Bronchial epithelial cell (primary cell): ENCODE data around the gene CHCHD6. TPM values are rescaled to one million over a fixed set of nuclear protein-coding genes. Genes with fewer than 3 reads are reported as not detected.

ENCODE experiments used
- DNase-seq: peaks from one replicate; pipeline ENCODE4 v3.0.0-alpha.2; 2010; ENCODE audit warnings: low read depth
- FAIRE-seq: peaks from 2 replicates; lab custom pipeline; 2011; peaks lifted over from hg19 to GRCh38; lab: Jason Lieb, UNC
- H3K27me3 ChIP-seq: 2 replicates; pipeline ENCODE4 v1.5.1; 2011; ENCODE audit warnings: low read length; ENCODE audit not compliant: control insufficient read depth, insufficient read depth
- H3K36me3 ChIP-seq: 2 replicates; pipeline ENCODE4 v1.5.1; 2011; ENCODE audit warnings: low read length; ENCODE audit not compliant: control insufficient read depth, insufficient read depth
- H3K4me3 ChIP-seq: 2 replicates; pipeline ENCODE4 v1.5.1; 2011; ENCODE audit warnings: mild to moderate bottlenecking, low read depth, low read length, control low read depth
- CTCF ChIP-seq: IDR thresholded peaks from 2 replicates; pipeline ENCODE4 v1.5.1; 2011; ENCODE audit warnings: mild to moderate bottlenecking, moderate library complexity, low read length, control low read depth, inconsistent platforms; ENCODE audit not compliant: insufficient read depth, severe bottlenecking
- total RNA-seq: library from RNA; depleted of rRNA; stranded (reverse); fragments of >200 nt; gene quantifications from 2 replicates; pipeline ENCODE4 v1.2.1, GENCODE V29; 2014

CHCHD6 gene
- total RNA-seq, 1 donor from 2014 or later, result 25.5 TPM

- no peak for FAIRE-seq
- no peak for DNase-seq
- H3K4me3 ChIP-seq, result peak overlapping the region; percentile 77
- TF ChIP-seq CTCF, result no peak
- H3K36me3 ChIP-seq, result peaks cover 2% of the 10 kb centered on the region
- no peaks in the 10 kb centered on the region for H3K27me3 ChIP-seq
Observed at GRCh38 chr3:126704494-126705214, 614 bp downstream of the CHCHD6 start.

- H3K36me3 ChIP-seq, result peaks cover 2% of the 10 kb centered on the region
- FAIRE-seq, result no peak
- no peak overlapping the region for H3K4me3 ChIP-seq
Observed at GRCh38 chr3:126706631-126707030, 2.6 kb downstream of the CHCHD6 start.

GRCh38 chr3:126711121-126711760, 7.2 kb downstream of the CHCHD6 start:
- Histone ChIP-seq H3K4me3 (no peak overlapping the region), H3K36me3 (peaks cover 2% of the 10 kb centered on the region), H3K27me3 (no peaks in the 10 kb centered on the region)
- no peak for TF ChIP-seq CTCF
- DNase-seq, result no peak
- FAIRE-seq, result no peak

More at GRCh38 chr3:126706631-126707030, 2.6 kb downstream of the CHCHD6 start:
- H3K27me3 ChIP-seq, result no peaks in the 10 kb centered on the region
- TF ChIP-seq CTCF, result no peak
- DNase-seq, result no peak

- peak; percentile 32 for FAIRE-seq
- no peak for DNase-seq
- Histone ChIP-seq H3K36me3 (no peaks in the 10 kb centered on the region), H3K27me3 (no peaks in the 10 kb centered on the region), H3K4me3 (no peak overlapping the region)
- no peak for TF ChIP-seq CTCF
Observed at GRCh38 chr3:126713199-126713598, 9.2 kb downstream of the CHCHD6 start.

- TF ChIP-seq CTCF, result no peak
- no peaks in the 10 kb centered on the region for H3K27me3 ChIP-seq
- FAIRE-seq (peak; percentile 87), DNase-seq (no peak)
- no peaks in the 10 kb centered on the region for H3K36me3 ChIP-seq
- H3K4me3 ChIP-seq, result no peak overlapping the region
Observed at GRCh38 chr3:126714276-126714900, 10.3 kb downstream of the CHCHD6 start.
